SK-N-SH treated with all-trans-retinoic acid at 6 μM for 48 hours (cell line): ENCODE data around the gene TMA7.
"Not testable (repeated sequence)": the region's sequence is repeated elsewhere in the genome, so short reads cannot be mapped to it uniquely, and the experiment has no call there.

Experiments used
- ATAC-seq: fragments of 200-7000 bp; cut with Tn5 transposase; 3 replicates; pipeline ENCODE4 v1.9.1; 2020; ENCODE audit warnings: mild to moderate bottlenecking, moderate library complexity
- ARNTL ChIP-seq: fragments of 450-650 bp; formaldehyde crosslinking; IDR thresholded peaks from 2 replicates; pipeline ENCODE4 v1.5.0; 2020; ENCODE audit warnings: low read depth, mild to moderate bottlenecking, moderate library complexity, borderline replicate concordance
- CSDC2 ChIP-seq: fragments of 250-450 bp; sonication (Bioruptor Pico); IDR thresholded peaks from 2 replicates; pipeline ENCODE4 v1.5.0; 2020; ENCODE audit warnings: mild to moderate bottlenecking, moderate library complexity
- CSRNP3 ChIP-seq: fragments of 250-450 bp; sonication (Bioruptor Pico); IDR thresholded peaks from 2 replicates; pipeline ENCODE4 v1.5.1; 2021; ENCODE audit warnings: mild to moderate bottlenecking, moderate library complexity
- ESRRG ChIP-seq: fragments of 250-450 bp; sonication (Bioruptor Pico); IDR thresholded peaks from 2 replicates; pipeline ENCODE4 v1.6.1; 2021; ENCODE audit warnings: mild to moderate bottlenecking
- GLIS3 ChIP-seq: fragments of 250-450 bp; sonication (Bioruptor Pico); IDR thresholded peaks from 2 replicates; pipeline ENCODE4 v1.5.0; 2020; ENCODE audit warnings: mild to moderate bottlenecking, moderate library complexity
- OSR1 ChIP-seq: fragments of 250-450 bp; sonication (Bioruptor Pico); IDR thresholded peaks from 2 replicates; pipeline ENCODE4 v1.8.0; 2022; ENCODE audit warnings: moderate library complexity, mild to moderate bottlenecking, inconsistent platforms
- PATZ1 ChIP-seq: fragments of 250-450 bp; sonication (Bioruptor Pico); IDR thresholded peaks from 2 replicates; pipeline ENCODE4 v1.8.0; 2020; ENCODE audit warnings: mild to moderate bottlenecking, moderate library complexity, borderline replicate concordance
- POU6F1 ChIP-seq: fragments of 250-450 bp; sonication (Bioruptor Pico); IDR thresholded peaks from 2 replicates; pipeline ENCODE4 v1.8.0; 2021; ENCODE audit warnings: low read depth, mild to moderate bottlenecking, moderate library complexity, borderline replicate concordance
- PPARA ChIP-seq: fragments of 250-450 bp; sonication (Bioruptor Pico); IDR thresholded peaks from 2 replicates; pipeline ENCODE4 v1.5.0; 2020; ENCODE audit warnings: mild to moderate bottlenecking, borderline replicate concordance
- RARB ChIP-seq: fragments of 250-450 bp; sonication (Bioruptor Pico); IDR thresholded peaks from 2 replicates; pipeline ENCODE4 v1.8.0; 2021; ENCODE audit warnings: mild to moderate bottlenecking, moderate library complexity
- SNAI2 ChIP-seq: fragments of 250-450 bp; sonication (Bioruptor Pico); IDR thresholded peaks from 2 replicates; pipeline ENCODE4 v1.5.0; 2020; ENCODE audit warnings: mild to moderate bottlenecking, moderate library complexity
- TCF4 ChIP-seq: fragments of 250-450 bp; sonication (Bioruptor Pico); IDR thresholded peaks from 2 replicates; pipeline ENCODE4 v1.8.0; 2021; ENCODE audit warnings: mild to moderate bottlenecking, moderate library complexity, borderline replicate concordance
- ZC3H10 ChIP-seq: fragments of 250-450 bp; sonication (Bioruptor Pico); IDR thresholded peaks from 2 replicates; pipeline ENCODE4 v1.5.1; 2021; ENCODE audit warnings: mild to moderate bottlenecking, moderate library complexity
- ZFP3 ChIP-seq: fragments of 250-450 bp; sonication (Bioruptor Pico); IDR thresholded peaks from 2 replicates; pipeline ENCODE4 v1.5.0; 2020; ENCODE audit warnings: mild to moderate bottlenecking, moderate library complexity
- ZFP30 ChIP-seq: fragments of 450-650 bp; formaldehyde crosslinking; IDR thresholded peaks from 2 replicates; pipeline ENCODE4 v1.5.0; 2022; ENCODE audit warnings: mild to moderate bottlenecking, moderate library complexity
- ZNF565 ChIP-seq: fragments of 450-650 bp; formaldehyde crosslinking; conservative IDR thresholded peaks from 2 replicates; pipeline ENCODE4 v1.5.0; 2020; ENCODE audit warnings: low read depth, mild to moderate bottlenecking, moderate library complexity
- ZNF70 ChIP-seq: fragments of 450-650 bp; formaldehyde crosslinking; IDR thresholded peaks from 2 replicates; pipeline ENCODE4 v1.5.0; 2020; ENCODE audit warnings: mild to moderate bottlenecking, moderate library complexity
- ZNF8 ChIP-seq: fragments of 450-650 bp; formaldehyde crosslinking; IDR thresholded peaks from 2 replicates; pipeline ENCODE4 v1.5.0; 2020; ENCODE audit warnings: mild to moderate bottlenecking, moderate library complexity

The TMA7 gene

GRCh38 chr3:48470286-48470685 is 30.2 kb downstream of the TMA7 start:
- TF ChIP-seq POU6F1 (CRISPR knock-in tag) (no peak), ZC3H10 (CRISPR knock-in tag) (no peak), ZNF8 (CRISPR knock-in tag) (no peak), ZFP30 (CRISPR knock-in tag) (no peak), ARNTL (no peak), PPARA (CRISPR knock-in tag) (no peak), RARB (CRISPR knock-in tag) (no peak), TCF4 (no peak), SNAI2 (CRISPR knock-in tag) (no peak), ZFP3 (CRISPR knock-in tag) (no peak), ZNF565 (CRISPR knock-in tag) (no peak)
- TF ChIP-seq, all 23 proteins: peak for 0
- no peak for ATAC-seq

- ATAC-seq = peak; percentile 46
- no peak for TF ChIP-seq CSDC2 (CRISPR knock-in tag)
- peak; percentile 0; the same call in 1 of the 2 replicates for TF ChIP-seq PATZ1
Measured at GRCh38 chr3:48472673-48472922, 32.5 kb downstream of the TMA7 start.

- TF ChIP-seq ZFP30 (CRISPR knock-in tag) (no peak), PPARA (CRISPR knock-in tag) (no peak), OSR1 (CRISPR knock-in tag) (no peak), ARNTL (no peak), RARB (CRISPR knock-in tag) (no peak), ZC3H10 (CRISPR knock-in tag) (no peak), GLIS3 (CRISPR knock-in tag) (no peak), ZNF565 (CRISPR knock-in tag) (no peak), TCF4 (no peak)
- peak; percentile 89 for ATAC-seq
Measured at GRCh38 chr3:48472923-48473616, 33.0 kb downstream of the TMA7 start.

GRCh38 chr3:48473617-48473952 is 33.5 kb downstream of the TMA7 start:
- TF ChIP-seq ZFP30 (CRISPR knock-in tag) (no peak), CSRNP3 (CRISPR knock-in tag) (no peak), ESRRG (CRISPR knock-in tag) (no peak), ARNTL (no peak), POU6F1 (CRISPR knock-in tag) (no peak), PATZ1 (no peak), RARB (CRISPR knock-in tag) (no peak), OSR1 (CRISPR knock-in tag) (no peak), ZNF70 (no peak), ZNF565 (CRISPR knock-in tag) (no peak), CSDC2 (CRISPR knock-in tag) (no peak), ZC3H10 (CRISPR knock-in tag) (no peak), GLIS3 (CRISPR knock-in tag) (no peak), ZNF8 (CRISPR knock-in tag) (no peak), PPARA (CRISPR knock-in tag) (no peak)
- no peak for ATAC-seq

GRCh38 chr3:48474031-48474430 is 34.0 kb downstream of the TMA7 start:
- ATAC-seq = not testable (repeated sequence)
